SK-N-SH treated with all-trans-retinoic acid at 6 μM for 48 hours (cell line): ENCODE data around the gene DNAH2.

Experiments used
- ATAC-seq: fragments of 200-7000 bp; cut with Tn5 transposase; 3 replicates; pipeline ENCODE4 v1.9.1; 2020; ENCODE audit warnings: mild to moderate bottlenecking, moderate library complexity
- ARNTL ChIP-seq: fragments of 450-650 bp; formaldehyde crosslinking; IDR thresholded peaks from 2 replicates; pipeline ENCODE4 v1.5.0; 2020; ENCODE audit warnings: low read depth, mild to moderate bottlenecking, moderate library complexity, borderline replicate concordance
- BACH2 ChIP-seq: fragments of 250-450 bp; sonication (Bioruptor Pico); IDR thresholded peaks from 2 replicates; pipeline ENCODE4 v1.9.0; 2021; ENCODE audit warnings: mild to moderate bottlenecking, borderline replicate concordance
- CREB5 ChIP-seq: fragments of 250-450 bp; sonication (Bioruptor Pico); IDR thresholded peaks from 2 replicates; pipeline ENCODE4 v1.5.1; 2020; ENCODE audit warnings: low read depth, mild to moderate bottlenecking, moderate library complexity
- ESRRG ChIP-seq: fragments of 250-450 bp; sonication (Bioruptor Pico); IDR thresholded peaks from 2 replicates; pipeline ENCODE4 v1.6.1; 2021; ENCODE audit warnings: mild to moderate bottlenecking
- GLIS3 ChIP-seq: fragments of 250-450 bp; sonication (Bioruptor Pico); IDR thresholded peaks from 2 replicates; pipeline ENCODE4 v1.5.0; 2020; ENCODE audit warnings: mild to moderate bottlenecking, moderate library complexity
- ISL1 ChIP-seq: fragments of 250-450 bp; sonication (Bioruptor Pico); IDR thresholded peaks from 2 replicates; pipeline ENCODE4 v2.1.2; 2022; ENCODE audit warnings: mild to moderate bottlenecking, moderate library complexity
- OSR1 ChIP-seq: fragments of 250-450 bp; sonication (Bioruptor Pico); IDR thresholded peaks from 2 replicates; pipeline ENCODE4 v1.8.0; 2022; ENCODE audit warnings: moderate library complexity, mild to moderate bottlenecking, inconsistent platforms
- PATZ1 ChIP-seq: fragments of 250-450 bp; sonication (Bioruptor Pico); IDR thresholded peaks from 2 replicates; pipeline ENCODE4 v1.8.0; 2020; ENCODE audit warnings: mild to moderate bottlenecking, moderate library complexity, borderline replicate concordance
- PPARA ChIP-seq: fragments of 250-450 bp; sonication (Bioruptor Pico); IDR thresholded peaks from 2 replicates; pipeline ENCODE4 v1.5.0; 2020; ENCODE audit warnings: mild to moderate bottlenecking, borderline replicate concordance
- RARB ChIP-seq: fragments of 250-450 bp; sonication (Bioruptor Pico); IDR thresholded peaks from 2 replicates; pipeline ENCODE4 v1.8.0; 2021; ENCODE audit warnings: mild to moderate bottlenecking, moderate library complexity
- SNAI2 ChIP-seq: fragments of 250-450 bp; sonication (Bioruptor Pico); IDR thresholded peaks from 2 replicates; pipeline ENCODE4 v1.5.0; 2020; ENCODE audit warnings: mild to moderate bottlenecking, moderate library complexity
- TOX ChIP-seq: fragments of 250-450 bp; sonication (Bioruptor Pico); IDR thresholded peaks from 2 replicates; pipeline ENCODE4 v1.8.0; 2021; ENCODE audit warnings: mild to moderate bottlenecking, moderate library complexity, borderline replicate concordance
- ZC3H10 ChIP-seq: fragments of 250-450 bp; sonication (Bioruptor Pico); IDR thresholded peaks from 2 replicates; pipeline ENCODE4 v1.5.1; 2021; ENCODE audit warnings: mild to moderate bottlenecking, moderate library complexity
- ZFP30 ChIP-seq: fragments of 450-650 bp; formaldehyde crosslinking; IDR thresholded peaks from 2 replicates; pipeline ENCODE4 v1.5.0; 2022; ENCODE audit warnings: mild to moderate bottlenecking, moderate library complexity
- ZNF565 ChIP-seq: fragments of 450-650 bp; formaldehyde crosslinking; conservative IDR thresholded peaks from 2 replicates; pipeline ENCODE4 v1.5.0; 2020; ENCODE audit warnings: low read depth, mild to moderate bottlenecking, moderate library complexity
- ZNF70 ChIP-seq: fragments of 450-650 bp; formaldehyde crosslinking; IDR thresholded peaks from 2 replicates; pipeline ENCODE4 v1.5.0; 2020; ENCODE audit warnings: mild to moderate bottlenecking, moderate library complexity
- ZNF8 ChIP-seq: fragments of 450-650 bp; formaldehyde crosslinking; IDR thresholded peaks from 2 replicates; pipeline ENCODE4 v1.5.0; 2020; ENCODE audit warnings: mild to moderate bottlenecking, moderate library complexity
- TF ChIP-seq, protein P1 (sequence below): fragments of 250-450 bp; sonication (Bioruptor Pico); IDR thresholded peaks from 2 replicates; pipeline ENCODE4 v1.8.0; 2021; ENCODE audit warnings: low read depth, mild to moderate bottlenecking, moderate library complexity, borderline replicate concordance
- TF ChIP-seq, protein P2 (sequence below): fragments of 250-450 bp; sonication (Bioruptor Pico); IDR thresholded peaks from 2 replicates; pipeline ENCODE4 v1.5.0; 2020; ENCODE audit warnings: mild to moderate bottlenecking, moderate library complexity
- TF ChIP-seq, protein P3 (sequence below): fragments of 250-450 bp; sonication (Bioruptor Pico); IDR thresholded peaks from 2 replicates; pipeline ENCODE4 v1.5.1; 2021; ENCODE audit warnings: mild to moderate bottlenecking, moderate library complexity

Gene DNAH2

GRCh38 chr17:7798839-7799238 lies 81.3 kb downstream of the DNAH2 start:
- TF ChIP-seq PPARA (CRISPR knock-in tag): no peak
- TF ChIP-seq BACH2 (CRISPR knock-in tag): no peak
- no peak for TF ChIP-seq TOX (CRISPR knock-in tag)
- no peak for TF ChIP-seq GLIS3 (CRISPR knock-in tag)
- TF ChIP-seq RARB: no peak
- no peak for TF ChIP-seq ZNF70 (CRISPR knock-in tag)
- no peak for ATAC-seq

DNA sequence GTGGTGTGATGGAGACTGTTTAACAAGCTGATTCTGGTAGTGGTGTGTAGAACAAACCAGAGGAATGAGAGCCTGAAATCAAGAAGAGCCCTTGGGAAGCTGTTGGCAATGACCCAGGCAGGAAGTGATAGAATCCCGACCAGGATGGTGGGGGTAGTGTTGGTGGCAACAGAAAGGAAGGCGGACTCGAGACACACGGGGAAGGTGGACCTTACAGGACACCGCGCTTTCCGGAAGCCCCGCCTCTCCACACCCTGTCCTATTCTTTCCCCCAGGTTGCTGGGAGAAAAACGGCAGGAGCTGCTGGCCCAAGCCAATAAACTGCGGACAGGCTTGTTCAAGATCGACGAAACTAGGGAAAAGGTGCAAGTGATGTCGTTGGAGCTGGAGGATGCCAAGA lies 86.4 kb downstream of the DNAH2 start:
- no peak for TF ChIP-seq ZFP30 (CRISPR knock-in tag)
- TF ChIP-seq ZNF8 (CRISPR knock-in tag): no peak
- no peak for TF ChIP-seq ZNF70 (CRISPR knock-in tag)
- TF ChIP-seq, protein P1, sequence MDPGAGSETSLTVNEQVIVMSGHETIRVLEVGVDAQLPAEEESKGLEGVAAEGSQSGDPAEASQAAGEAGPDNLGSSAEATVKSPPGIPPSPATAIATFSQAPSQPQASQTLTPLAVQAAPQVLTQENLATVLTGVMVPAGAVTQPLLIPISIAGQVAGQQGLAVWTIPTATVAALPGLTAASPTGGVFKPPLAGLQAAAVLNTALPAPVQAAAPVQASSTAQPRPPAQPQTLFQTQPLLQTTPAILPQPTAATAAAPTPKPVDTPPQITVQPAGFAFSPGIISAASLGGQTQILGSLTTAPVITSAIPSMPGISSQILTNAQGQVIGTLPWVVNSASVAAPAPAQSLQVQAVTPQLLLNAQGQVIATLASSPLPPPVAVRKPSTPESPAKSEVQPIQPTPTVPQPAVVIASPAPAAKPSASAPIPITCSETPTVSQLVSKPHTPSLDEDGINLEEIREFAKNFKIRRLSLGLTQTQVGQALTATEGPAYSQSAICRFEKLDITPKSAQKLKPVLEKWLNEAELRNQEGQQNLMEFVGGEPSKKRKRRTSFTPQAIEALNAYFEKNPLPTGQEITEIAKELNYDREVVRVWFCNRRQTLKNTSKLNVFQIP (CRISPR knock-in tag): no peak
- TF ChIP-seq ZC3H10 (CRISPR knock-in tag): no peak
- TF ChIP-seq GLIS3 (CRISPR knock-in tag): no peak
- TF ChIP-seq ISL1 (CRISPR knock-in tag): no peak
- TF ChIP-seq RARB: no peak
- ATAC-seq: no peak

DNA sequence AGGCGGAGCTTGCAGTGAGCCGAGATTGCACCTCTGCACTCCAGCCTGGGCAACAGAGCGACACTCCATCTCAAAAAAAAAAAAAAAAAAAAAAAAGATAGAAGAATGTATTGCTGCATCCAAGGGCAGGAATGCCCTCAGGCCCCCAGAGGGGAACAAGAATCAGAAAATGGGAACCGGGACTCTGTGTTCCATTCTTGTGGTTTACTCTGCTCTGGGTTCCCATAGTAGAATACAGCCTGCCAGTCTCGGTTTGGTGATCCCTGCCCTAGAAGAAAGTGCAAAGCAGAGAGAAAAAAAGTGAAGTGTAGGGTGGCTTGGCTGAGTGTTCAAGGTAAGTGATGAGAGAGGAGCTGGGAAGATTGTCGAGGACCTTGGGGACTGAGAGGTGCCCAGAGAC lies 89.0 kb downstream of the DNAH2 start:
- no peak for TF ChIP-seq ESRRG (CRISPR knock-in tag)
- TF ChIP-seq GLIS3 (CRISPR knock-in tag): no peak
- TF ChIP-seq TOX (CRISPR knock-in tag): no peak
- no peak for TF ChIP-seq ZNF8 (CRISPR knock-in tag)
- TF ChIP-seq, protein P2, sequence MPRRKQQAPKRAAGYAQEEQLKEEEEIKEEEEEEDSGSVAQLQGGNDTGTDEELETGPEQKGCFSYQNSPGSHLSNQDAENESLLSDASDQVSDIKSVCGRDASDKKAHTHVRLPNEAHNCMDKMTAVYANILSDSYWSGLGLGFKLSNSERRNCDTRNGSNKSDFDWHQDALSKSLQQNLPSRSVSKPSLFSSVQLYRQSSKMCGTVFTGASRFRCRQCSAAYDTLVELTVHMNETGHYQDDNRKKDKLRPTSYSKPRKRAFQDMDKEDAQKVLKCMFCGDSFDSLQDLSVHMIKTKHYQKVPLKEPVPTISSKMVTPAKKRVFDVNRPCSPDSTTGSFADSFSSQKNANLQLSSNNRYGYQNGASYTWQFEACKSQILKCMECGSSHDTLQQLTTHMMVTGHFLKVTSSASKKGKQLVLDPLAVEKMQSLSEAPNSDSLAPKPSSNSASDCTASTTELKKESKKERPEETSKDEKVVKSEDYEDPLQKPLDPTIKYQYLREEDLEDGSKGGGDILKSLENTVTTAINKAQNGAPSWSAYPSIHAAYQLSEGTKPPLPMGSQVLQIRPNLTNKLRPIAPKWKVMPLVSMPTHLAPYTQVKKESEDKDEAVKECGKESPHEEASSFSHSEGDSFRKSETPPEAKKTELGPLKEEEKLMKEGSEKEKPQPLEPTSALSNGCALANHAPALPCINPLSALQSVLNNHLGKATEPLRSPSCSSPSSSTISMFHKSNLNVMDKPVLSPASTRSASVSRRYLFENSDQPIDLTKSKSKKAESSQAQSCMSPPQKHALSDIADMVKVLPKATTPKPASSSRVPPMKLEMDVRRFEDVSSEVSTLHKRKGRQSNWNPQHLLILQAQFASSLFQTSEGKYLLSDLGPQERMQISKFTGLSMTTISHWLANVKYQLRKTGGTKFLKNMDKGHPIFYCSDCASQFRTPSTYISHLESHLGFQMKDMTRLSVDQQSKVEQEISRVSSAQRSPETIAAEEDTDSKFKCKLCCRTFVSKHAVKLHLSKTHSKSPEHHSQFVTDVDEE (CRISPR knock-in tag): no peak
- TF ChIP-seq PATZ1 (CRISPR knock-in tag): no peak
- no peak for TF ChIP-seq OSR1
- no peak for TF ChIP-seq ZC3H10 (CRISPR knock-in tag)
- TF ChIP-seq SNAI2 (CRISPR knock-in tag): no peak
- TF ChIP-seq, protein P1 (CRISPR knock-in tag): no peak
- TF ChIP-seq, protein P3, sequence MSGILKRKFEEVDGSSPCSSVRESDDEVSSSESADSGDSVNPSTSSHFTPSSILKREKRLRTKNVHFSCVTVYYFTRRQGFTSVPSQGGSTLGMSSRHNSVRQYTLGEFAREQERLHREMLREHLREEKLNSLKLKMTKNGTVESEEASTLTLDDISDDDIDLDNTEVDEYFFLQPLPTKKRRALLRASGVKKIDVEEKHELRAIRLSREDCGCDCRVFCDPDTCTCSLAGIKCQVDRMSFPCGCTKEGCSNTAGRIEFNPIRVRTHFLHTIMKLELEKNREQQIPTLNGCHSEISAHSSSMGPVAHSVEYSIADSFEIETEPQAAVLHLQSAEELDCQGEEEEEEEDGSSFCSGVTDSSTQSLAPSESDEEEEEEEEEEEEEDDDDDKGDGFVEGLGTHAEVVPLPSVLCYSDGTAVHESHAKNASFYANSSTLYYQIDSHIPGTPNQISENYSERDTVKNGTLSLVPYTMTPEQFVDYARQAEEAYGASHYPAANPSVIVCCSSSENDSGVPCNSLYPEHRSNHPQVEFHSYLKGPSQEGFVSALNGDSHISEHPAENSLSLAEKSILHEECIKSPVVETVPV: no peak
- TF ChIP-seq ARNTL: no peak
- TF ChIP-seq CREB5 (CRISPR knock-in tag): no peak
- no peak for TF ChIP-seq RARB
- TF ChIP-seq ZNF565 (CRISPR knock-in tag): no peak
- no peak for ATAC-seq
